ENCODE measurements around the gene FOXR1.

FOXR1 gene

DNA sequence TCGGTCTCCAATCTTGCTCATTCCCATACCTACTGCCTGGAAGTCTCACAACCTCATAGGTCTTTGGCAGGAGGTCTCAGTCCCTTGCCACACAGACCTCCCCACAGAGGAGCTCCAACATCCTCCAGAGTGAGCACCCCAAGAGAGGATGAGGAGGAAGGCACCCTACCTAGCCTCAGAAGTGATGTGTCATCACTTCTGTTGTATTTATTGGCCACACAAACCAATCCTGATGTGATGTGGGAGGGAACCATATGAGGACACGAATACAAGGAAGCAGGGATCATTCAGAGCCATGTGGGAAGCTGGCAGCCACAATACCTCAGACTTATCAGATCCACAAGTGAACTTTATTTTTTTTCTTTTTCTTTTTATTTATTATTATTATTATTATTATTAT lies 24.5 kb upstream of the FOXR1 start:
- H3K4me3 ChIP-seq (ENCODE audit: low read depth, low read length), result no peak overlapping the region
- TF ChIP-seq HOXD13 (CRISPR knock-in tag; IDR thresholded peaks at IDR 0.05; ENCODE audit: borderline replicate concordance) (no peak), ZNF175 (tag by site-specific recombination; IDR thresholded peaks at IDR 0.05) (no peak), ZNF423 (tag by site-specific recombination; IDR thresholded peaks at IDR 0.05) (no peak), ZNF214 (tag by site-specific recombination; IDR thresholded peaks at IDR 0.05; ENCODE audit: borderline replicate concordance) (no peak), KLF7 (tag by site-specific recombination; IDR thresholded peaks at IDR 0.05; ENCODE audit: borderline replicate concordance) (no peak), ZNF184 (tag by site-specific recombination; IDR thresholded peaks at IDR 0.05) (no peak), ZNF670 (tag by site-specific recombination; IDR thresholded peaks at IDR 0.05; ENCODE audit: low read depth) (no peak), ZNF133 (tag by site-specific recombination; IDR thresholded peaks at IDR 0.05) (no peak), ZNF16 (tag by site-specific recombination; IDR thresholded peaks at IDR 0.05; ENCODE audit: low read depth) (no peak), ZNF239 (tag by site-specific recombination; IDR thresholded peaks at IDR 0.05) (no peak), ZNF510 (tag by site-specific recombination; IDR thresholded peaks at IDR 0.05; ENCODE audit: insufficient replicate concordance) (no peak), ZNF561 (tag by site-specific recombination; IDR thresholded peaks at IDR 0.05; ENCODE audit: borderline replicate concordance) (no peak), ZNF169 (tag by site-specific recombination; IDR thresholded peaks at IDR 0.05) (no peak)
- TF ChIP-seq, protein P1, sequence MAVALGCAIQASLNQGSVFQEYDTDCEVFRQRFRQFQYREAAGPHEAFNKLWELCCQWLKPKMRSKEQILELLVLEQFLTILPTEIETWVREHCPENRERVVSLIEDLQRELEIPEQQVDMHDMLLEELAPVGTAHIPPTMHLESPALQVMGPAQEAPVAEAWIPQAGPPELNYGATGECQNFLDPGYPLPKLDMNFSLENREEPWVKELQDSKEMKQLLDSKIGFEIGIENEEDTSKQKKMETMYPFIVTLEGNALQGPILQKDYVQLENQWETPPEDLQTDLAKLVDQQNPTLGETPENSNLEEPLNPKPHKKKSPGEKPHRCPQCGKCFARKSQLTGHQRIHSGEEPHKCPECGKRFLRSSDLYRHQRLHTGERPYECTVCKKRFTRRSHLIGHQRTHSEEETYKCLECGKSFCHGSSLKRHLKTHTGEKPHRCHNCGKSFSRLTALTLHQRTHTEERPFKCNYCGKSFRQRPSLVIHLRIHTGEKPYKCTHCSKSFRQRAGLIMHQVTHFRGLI (tag by site-specific recombination; IDR thresholded peaks at IDR 0.05), result no peak
- TF ChIP-seq, protein P2, sequence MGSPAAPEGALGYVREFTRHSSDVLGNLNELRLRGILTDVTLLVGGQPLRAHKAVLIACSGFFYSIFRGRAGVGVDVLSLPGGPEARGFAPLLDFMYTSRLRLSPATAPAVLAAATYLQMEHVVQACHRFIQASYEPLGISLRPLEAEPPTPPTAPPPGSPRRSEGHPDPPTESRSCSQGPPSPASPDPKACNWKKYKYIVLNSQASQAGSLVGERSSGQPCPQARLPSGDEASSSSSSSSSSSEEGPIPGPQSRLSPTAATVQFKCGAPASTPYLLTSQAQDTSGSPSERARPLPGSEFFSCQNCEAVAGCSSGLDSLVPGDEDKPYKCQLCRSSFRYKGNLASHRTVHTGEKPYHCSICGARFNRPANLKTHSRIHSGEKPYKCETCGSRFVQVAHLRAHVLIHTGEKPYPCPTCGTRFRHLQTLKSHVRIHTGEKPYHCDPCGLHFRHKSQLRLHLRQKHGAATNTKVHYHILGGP (tag by site-specific recombination; IDR thresholded peaks at IDR 0.05), result no peak
- no peaks in the 10 kb centered on the region for H3K9me3 ChIP-seq (ENCODE audit: control insufficient read depth, insufficient read depth, low read depth, low read length)
- POLR2A ChIA-PET, result no interaction called here
- H3K4me1 ChIP-seq (ENCODE audit: control insufficient read depth, insufficient read depth, low read length), result no peaks in the 10 kb centered on the region
- no peak overlapping the region for H3K27ac ChIP-seq (ENCODE audit: extremely low read depth, low read depth, low read length)
- CTCF ChIA-PET, result interaction anchor here (0.6 to 1.9 kb wide), 2 partner anchors 10 to 11 kb away, joined by 3 to 8 read pairs; no protein-coding TSS in a partner anchor
- H3K36me3 ChIP-seq (ENCODE audit: control insufficient read depth in 2 of 2, insufficient read depth in 1 of 2, low read length in 2 of 2), result no peaks in the 10 kb centered on the region

DNA sequence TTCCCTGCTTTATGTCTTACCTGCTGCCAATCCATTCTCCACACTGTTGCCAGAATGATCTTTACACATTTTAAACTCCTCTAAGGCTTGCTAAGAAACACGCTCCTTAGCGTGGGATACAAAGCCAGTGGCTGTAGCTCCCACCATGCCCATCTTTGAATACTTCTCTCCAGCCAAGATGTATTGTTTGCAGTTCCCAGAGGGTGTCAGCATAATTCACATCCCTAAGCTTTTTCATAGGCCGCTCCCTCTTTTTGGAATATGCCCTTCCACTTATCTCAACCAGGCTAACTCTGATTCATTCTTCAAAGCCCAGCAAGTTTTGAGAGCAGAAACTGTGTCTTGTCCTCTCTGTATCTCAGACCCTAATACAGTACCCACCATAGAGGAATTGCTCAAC lies 23.6 kb upstream of the FOXR1 start:
- H3K36me3 ChIP-seq (ENCODE audit: control insufficient read depth in 2 of 2, insufficient read depth in 1 of 2, low read length in 2 of 2), result no peaks in the 10 kb centered on the region
- CTCF ChIA-PET, result interaction anchor here (1.0 to 1.9 kb wide), 2 partner anchors 9 to 39 kb away, joined by 3 to 8 read pairs; no protein-coding TSS in a partner anchor
- H3K27ac ChIP-seq (ENCODE audit: extremely low read depth, low read depth, low read length), result no peak overlapping the region
- POLR2A ChIA-PET, result no interaction called here
- H3K4me1 ChIP-seq (ENCODE audit: control insufficient read depth, insufficient read depth, low read length), result no peaks in the 10 kb centered on the region
- H3K4me3 ChIP-seq (ENCODE audit: low read depth, low read length), result no peak overlapping the region
- TF ChIP-seq ZNF549 (tag by site-specific recombination; IDR thresholded peaks at IDR 0.05) (no peak), ZFP41 (tag by site-specific recombination; IDR thresholded peaks at IDR 0.05; ENCODE audit: borderline replicate concordance) (no peak), ZNF658 (tag by site-specific recombination; IDR thresholded peaks at IDR 0.05) (no peak), ZNF366 (tag by site-specific recombination; conservative IDR thresholded peaks at IDR 0.05) (no peak), ZNF701 (tag by site-specific recombination; IDR thresholded peaks at IDR 0.05) (no peak), ZNF677 (tag by site-specific recombination; IDR thresholded peaks at IDR 0.05) (no peak), ZNF600 (tag by site-specific recombination; IDR thresholded peaks at IDR 0.05) (no peak), ZNF146 (tag by site-specific recombination; IDR thresholded peaks at IDR 0.05) (no peak), ZNF391 (tag by site-specific recombination; IDR thresholded peaks at IDR 0.05; ENCODE audit: borderline replicate concordance, low read depth) (no peak), ZNF341 (tag by site-specific recombination; IDR thresholded peaks at IDR 0.05; ENCODE audit: low read depth) (no peak), ZNF791 (tag by site-specific recombination; IDR thresholded peaks at IDR 0.05) (no peak)
- TF ChIP-seq, protein P3, sequence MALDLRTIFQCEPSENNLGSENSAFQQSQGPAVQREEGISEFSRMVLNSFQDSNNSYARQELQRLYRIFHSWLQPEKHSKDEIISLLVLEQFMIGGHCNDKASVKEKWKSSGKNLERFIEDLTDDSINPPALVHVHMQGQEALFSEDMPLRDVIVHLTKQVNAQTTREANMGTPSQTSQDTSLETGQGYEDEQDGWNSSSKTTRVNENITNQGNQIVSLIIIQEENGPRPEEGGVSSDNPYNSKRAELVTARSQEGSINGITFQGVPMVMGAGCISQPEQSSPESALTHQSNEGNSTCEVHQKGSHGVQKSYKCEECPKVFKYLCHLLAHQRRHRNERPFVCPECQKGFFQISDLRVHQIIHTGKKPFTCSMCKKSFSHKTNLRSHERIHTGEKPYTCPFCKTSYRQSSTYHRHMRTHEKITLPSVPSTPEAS (tag by site-specific recombination; IDR thresholded peaks at IDR 0.05), result no peak
- H3K9me3 ChIP-seq (ENCODE audit: control insufficient read depth, insufficient read depth, low read depth, low read length), result no peaks in the 10 kb centered on the region

All from HEK293 (cell line).